NB4 (cell line): Measurements from ENCODE around the gene RFX3.

Source experiments
- DNase-seq: peaks from one replicate; pipeline ENCODE4 v3.0.0; 2010; ENCODE audit warnings: low read depth
- H3K4me3 ChIP-seq: one replicate; pipeline ENCODE4 v1.5.1; 2011; ENCODE audit warnings: mild to moderate bottlenecking, low read depth, low read length, moderate library complexity
- MYC ChIP-seq: IDR thresholded peaks from 2 replicates; pipeline ENCODE4 v1.6.1; 2011; ENCODE audit warnings: low read depth, low read length
- POLR2A ChIP-seq: IDR thresholded peaks from 2 replicates; pipeline ENCODE4 v1.6.1; 2011; ENCODE audit warnings: mild to moderate bottlenecking; ENCODE audit not compliant: insufficient read length; ENCODE audit errors: extremely low read depth
- TF ChIP-seq, protein P1 (sequence below): IDR thresholded peaks from 2 replicates; pipeline ENCODE4 v1.6.1; 2011; ENCODE audit warnings: low read depth, low read length
- TF ChIP-seq, protein P2 (sequence below): IDR thresholded peaks from one replicate; pipeline ENCODE4 v1.5.1; 2012; ENCODE audit warnings: low read depth, low read length

The RFX3 gene

DNA sequence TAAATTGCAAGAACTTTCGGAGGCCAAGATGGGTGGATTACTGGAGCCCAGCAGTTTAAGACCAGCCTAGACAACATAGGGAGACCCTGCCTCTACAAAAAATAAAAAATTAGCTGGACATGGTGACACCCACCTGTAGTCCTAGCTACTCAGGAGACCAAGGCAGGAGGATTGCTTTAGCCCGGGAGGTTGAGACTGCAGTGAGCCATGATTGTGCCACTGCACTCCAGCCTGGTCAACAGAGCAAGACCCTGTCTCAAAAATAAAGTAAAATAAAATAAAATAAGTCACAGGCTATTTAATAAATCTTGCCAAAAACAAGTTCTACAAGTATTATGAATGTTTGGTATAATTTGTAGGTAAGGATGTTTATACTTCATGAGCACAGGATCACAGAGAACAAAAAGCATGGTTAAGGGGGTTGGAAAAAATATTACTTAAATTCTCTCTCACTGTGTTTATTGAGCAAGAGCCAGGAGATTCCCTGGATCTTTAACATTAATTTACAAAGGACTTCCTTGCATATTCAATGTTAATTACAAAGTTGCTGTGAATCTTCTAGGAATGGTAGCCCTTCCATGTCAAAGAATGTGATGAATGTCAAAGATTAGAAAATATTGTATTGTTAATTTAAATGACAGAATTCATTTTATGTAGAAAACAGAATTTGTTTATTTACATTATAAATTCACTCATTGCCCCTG, 164.0 kb downstream of the RFX3 start:
- no peak overlapping the region for H3K4me3 ChIP-seq
- TF ChIP-seq, protein P1, sequence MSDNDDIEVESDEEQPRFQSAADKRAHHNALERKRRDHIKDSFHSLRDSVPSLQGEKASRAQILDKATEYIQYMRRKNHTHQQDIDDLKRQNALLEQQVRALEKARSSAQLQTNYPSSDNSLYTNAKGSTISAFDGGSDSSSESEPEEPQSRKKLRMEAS = no peak
- TF ChIP-seq POLR2A = no peak
- TF ChIP-seq, protein P2, sequence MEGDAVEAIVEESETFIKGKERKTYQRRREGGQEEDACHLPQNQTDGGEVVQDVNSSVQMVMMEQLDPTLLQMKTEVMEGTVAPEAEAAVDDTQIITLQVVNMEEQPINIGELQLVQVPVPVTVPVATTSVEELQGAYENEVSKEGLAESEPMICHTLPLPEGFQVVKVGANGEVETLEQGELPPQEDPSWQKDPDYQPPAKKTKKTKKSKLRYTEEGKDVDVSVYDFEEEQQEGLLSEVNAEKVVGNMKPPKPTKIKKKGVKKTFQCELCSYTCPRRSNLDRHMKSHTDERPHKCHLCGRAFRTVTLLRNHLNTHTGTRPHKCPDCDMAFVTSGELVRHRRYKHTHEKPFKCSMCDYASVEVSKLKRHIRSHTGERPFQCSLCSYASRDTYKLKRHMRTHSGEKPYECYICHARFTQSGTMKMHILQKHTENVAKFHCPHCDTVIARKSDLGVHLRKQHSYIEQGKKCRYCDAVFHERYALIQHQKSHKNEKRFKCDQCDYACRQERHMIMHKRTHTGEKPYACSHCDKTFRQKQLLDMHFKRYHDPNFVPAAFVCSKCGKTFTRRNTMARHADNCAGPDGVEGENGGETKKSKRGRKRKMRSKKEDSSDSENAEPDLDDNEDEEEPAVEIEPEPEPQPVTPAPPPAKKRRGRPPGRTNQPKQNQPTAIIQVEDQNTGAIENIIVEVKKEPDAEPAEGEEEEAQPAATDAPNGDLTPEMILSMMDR = no peak
- no peak for TF ChIP-seq MYC
- DNase-seq = no peak

DNA sequence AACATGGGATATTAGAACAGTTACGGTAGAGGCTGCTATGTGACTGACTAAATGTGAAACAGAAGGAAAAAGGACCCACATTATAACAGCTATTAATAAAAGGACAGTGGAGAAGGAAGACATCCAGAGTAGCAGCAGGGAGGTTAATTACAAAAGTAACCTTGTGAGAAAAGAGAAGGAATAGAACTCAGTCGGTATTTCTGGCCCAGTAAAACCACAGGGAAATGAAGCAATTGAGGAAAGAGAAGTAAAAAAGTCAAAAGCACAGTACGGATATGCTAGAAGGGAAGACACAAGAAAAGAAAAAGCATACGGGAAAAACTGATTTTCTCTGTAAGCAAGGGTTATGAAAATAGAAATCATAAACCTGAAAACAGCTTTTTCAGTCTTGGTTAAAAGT, 164.7 kb downstream of the RFX3 start:
- H3K4me3 ChIP-seq = no peak overlapping the region
- TF ChIP-seq, protein P1 = no peak
- TF ChIP-seq POLR2A (no peak), MYC (no peak)
- TF ChIP-seq, protein P2 = no peak
- DNase-seq = peak; percentile 33

DNA sequence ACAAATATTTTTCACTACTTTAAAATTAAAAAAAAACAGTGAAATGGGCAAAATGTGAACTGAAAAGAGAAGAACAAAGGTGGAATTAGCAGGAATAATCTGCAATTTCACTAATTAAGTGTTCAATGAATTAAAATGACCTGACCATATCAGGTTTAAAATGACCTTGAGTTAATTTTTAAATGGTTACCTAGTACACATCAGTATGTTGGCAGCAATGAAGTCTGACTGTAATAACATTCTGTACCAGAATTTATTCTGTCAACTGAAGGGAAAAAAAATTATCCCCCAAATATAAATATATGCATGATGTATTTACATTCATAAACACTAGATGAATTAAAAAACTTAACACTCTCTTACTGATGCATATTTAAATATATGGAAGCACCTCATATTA, 165.6 kb downstream of the RFX3 start:
- no peak for DNase-seq
- no peak overlapping the region for H3K4me3 ChIP-seq
- no peak for TF ChIP-seq MYC
- TF ChIP-seq POLR2A = no peak
- TF ChIP-seq, protein P1 = no peak
- TF ChIP-seq, protein P2 = no peak

DNA sequence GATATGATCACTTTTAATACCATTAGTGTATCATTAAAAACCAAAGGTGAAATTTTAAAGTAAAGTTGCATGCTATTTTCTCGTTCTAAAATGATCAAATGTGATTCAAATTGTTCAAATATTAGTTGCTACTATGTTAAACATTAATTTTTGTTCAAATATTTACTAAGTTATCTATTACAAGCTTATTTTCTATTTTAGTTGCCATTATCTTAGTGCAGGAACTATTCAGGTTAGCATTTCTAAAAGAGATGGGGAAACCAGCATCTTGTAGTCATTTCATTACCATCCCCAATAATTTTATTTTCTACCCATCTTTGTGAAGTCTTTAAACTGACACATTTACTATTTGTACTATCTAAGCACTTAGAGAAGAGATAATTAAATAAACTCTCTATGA, 166.0 kb downstream of the RFX3 start:
- TF ChIP-seq MYC (no peak), POLR2A (no peak)
- TF ChIP-seq, protein P2 = no peak
- TF ChIP-seq, protein P1 = no peak
- DNase-seq = no peak

DNA sequence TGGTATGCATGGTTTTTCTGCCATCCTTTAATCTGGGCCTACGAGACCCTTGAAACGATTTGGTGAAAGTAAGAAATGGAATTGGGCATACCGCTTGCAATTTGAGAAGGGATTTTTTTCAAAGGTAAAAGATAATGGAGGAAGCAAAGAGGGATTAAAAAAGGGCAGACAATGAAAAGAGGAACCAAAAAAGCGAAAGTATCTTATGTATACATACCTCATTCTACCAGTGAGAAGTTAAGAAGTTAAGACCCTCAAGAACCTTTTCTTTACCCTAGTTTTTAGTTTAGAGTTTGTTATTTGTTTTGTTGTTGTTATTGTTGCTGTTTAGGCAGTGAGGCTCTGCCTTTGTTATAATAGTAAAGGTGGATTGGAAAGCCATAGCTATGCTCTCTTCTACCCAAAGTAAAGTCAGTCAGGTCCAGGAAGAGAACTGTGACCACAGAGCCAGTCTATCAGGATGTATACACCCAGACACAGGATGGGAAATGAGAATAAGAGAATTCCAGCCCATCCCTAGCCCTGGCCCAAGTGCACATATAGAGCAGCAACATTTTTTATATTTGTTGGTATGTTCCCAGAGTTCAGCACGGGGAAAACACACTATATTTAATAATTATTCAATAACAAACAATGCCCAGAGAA, 166.6 kb downstream of the RFX3 start:
- TF ChIP-seq MYC (no peak), POLR2A (no peak)
- TF ChIP-seq, protein P2 = no peak
- TF ChIP-seq, protein P1 = no peak

More for the DNA sequence above, 166.0 kb downstream of the RFX3 start:
- H3K4me3 ChIP-seq = no peak overlapping the region

More for the DNA sequence above, 166.6 kb downstream of the RFX3 start:
- no peak overlapping the region for H3K4me3 ChIP-seq
- DNase-seq = peak; percentile 17
